Stomach (tissue), 9 donors: ENCODE data around the gene IL1B. TPM values are rescaled to one million over a fixed set of nuclear protein-coding genes. Genes with fewer than 3 reads are reported as not detected.

ENCODE experiments used
- DNase-seq, 2 donors: peaks; one replicate each; pipeline versions ENCODE4 v3.0.0 to v3.0.0-alpha.2; 2013 to 2019
- H3K27ac ChIP-seq, 5 donors: fragments of 200-600 bp in 4 of 5; sonication (generic) in 4 of 5; one replicate each; pipeline ENCODE4 v1.5.1; 2013 to 2019; ENCODE audit warnings: mild to moderate bottlenecking in 1 of 5, moderate library complexity in 1 of 5
- H3K27me3 ChIP-seq, 3 donors: fragments of 200-600 bp; sonication (generic); one replicate each; pipeline ENCODE4 v1.5.1; 2017 to 2019; ENCODE audit warnings: mixed run types in 1 of 3
- H3K36me3 ChIP-seq, 4 donors: fragments of 200-600 bp; sonication (generic); 1 replicate in 3 of 4; 2 replicates in 1 of 4; pipeline ENCODE4 v1.5.1; 2016 to 2019
- H3K4me1 ChIP-seq, 4 donors: fragments of 200-600 bp; sonication (generic); one replicate each; pipeline ENCODE4 v1.5.1; 2016 to 2019
- H3K4me3 ChIP-seq, 4 donors: fragments of 200-600 bp; sonication (generic) in 3 of 4; one replicate each; pipeline ENCODE4 v1.5.1; 2016 to 2019; ENCODE audit warnings: mild to moderate bottlenecking in 1 of 4
- H3K9me3 ChIP-seq, 4 donors: fragments of 200-600 bp; sonication (generic); one replicate each; pipeline ENCODE4 v1.5.1; 2016 to 2019
- EP300 ChIP-seq: sonication (generic); formaldehyde crosslinking; IDR thresholded peaks from one replicate; pipeline ENCODE4 v1.6.1; 2017; ENCODE audit warnings: antibody characterized with exemption
- POLR2A ChIP-seq, 4 donors: fragments of 450-650 bp; IDR thresholded peaks; one replicate each; pipeline ENCODE4 v1.6.1; 2016; ENCODE audit warnings: antibody characterized with exemption in 4 of 4, control low read depth in 2 of 4, mild to moderate bottlenecking in 1 of 4, moderate library complexity in 1 of 4
- POLR2AphosphoS5 ChIP-seq, 3 donors: sonication (generic); formaldehyde crosslinking; IDR thresholded peaks; one replicate each; pipeline ENCODE4 v1.6.1; 2016; ENCODE audit warnings: antibody characterized with exemption in 3 of 3
- WGBS, 5 donors: extraction: QIAGEN DNeasy Blood & Tissue Kit in 3 of 5; methylation state at CpG; one replicate each; pipeline versions ENCODE4 v1.1.5 to v1.1.7; 2013 to 2018; 5-methylcytosine and 5-hydroxymethylcytosine counted together
- intact Hi-C: fragments of 100-400 bp; cut with DNase I; formaldehyde crosslinking; loops from one replicate; pipeline ENCODE4 v1.15.1; 2023; ENCODE audit warnings: low total_unique reads
- polyA plus RNA-seq, 3 donors: library from polyadenylated mRNA; stranded (reverse); fragments of 200-250 nt; gene quantifications; one replicate each; pipeline ENCODE4 v1.2.3, GENCODE V29; 2013
- total RNA-seq, 5 donors: library from RNA; depleted of rRNA; stranded (reverse); fragments of >200 nt; gene quantifications; one replicate each; pipeline versions ENCODE4 v1.1.0 to v1.2.3, GENCODE V29; 2014 to 2016
- TF ChIP-seq, protein P1 (sequence below), 7 experiments: fragments of 450-650 bp in 4 of 7; fragments of 200-600 bp in 3 of 7; sonication (generic) in 3 of 7; IDR thresholded peaks; one replicate each; pipeline ENCODE4 v1.5.1; 2016 to 2019; ENCODE audit warnings: antibody characterized with exemption in 7 of 7, control low read depth in 2 of 7, mild to moderate bottlenecking in 1 of 7
- donor health status: healthy with polysubstance abuse.
- donor health status: Bipolar disorder and iron deficiency.
- donor health status: healthy.

IL1B gene
- total and polyA plus RNA-seq, 8 donors = 1.2 to 64.9 (median 14.4) TPM

DNA sequence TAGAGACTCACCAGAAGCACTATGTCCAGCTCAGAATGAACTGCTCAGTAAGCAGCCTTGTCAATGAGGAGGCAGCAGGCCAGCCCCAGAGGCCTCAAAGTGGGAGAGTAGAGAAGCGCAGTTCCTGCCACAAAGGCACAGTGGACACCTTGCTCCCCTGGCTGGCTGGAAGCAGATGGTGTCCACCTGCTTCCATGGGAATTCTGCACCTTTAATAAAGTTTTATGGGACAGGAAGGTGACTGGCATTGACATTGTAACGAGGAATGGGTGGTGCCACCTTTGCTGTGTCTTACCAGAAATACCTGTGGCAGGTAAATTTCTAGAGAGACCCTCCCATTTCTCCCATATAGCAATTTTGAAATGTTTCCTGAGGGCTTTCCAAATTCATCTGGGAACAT, 6.7 kb upstream of the IL1B start:
- Histone ChIP-seq H3K9me3 (no peaks in the 10 kb centered on the region), H3K4me1 (peaks cover 0 to 14% (median 0%) of the 10 kb centered on the region in 4 donors), H3K27ac (no peak overlapping the region), H3K4me3 (no peak overlapping the region), H3K36me3 (no peaks in the 10 kb centered on the region), H3K27me3 (peaks cover 0 to 5% (median 0%) of the 10 kb centered on the region in 3 donors)
- intact Hi-C loops = no loop called here
- 86 to 96% (median 90%) methylated on average over 2 of the region's 2 CpGs for WGBS, 5 donors
- no peak for DNase-seq
- no peak for TF ChIP-seq POLR2AphosphoS5 (IDR thresholded peaks at IDR 0.05)

DNA sequence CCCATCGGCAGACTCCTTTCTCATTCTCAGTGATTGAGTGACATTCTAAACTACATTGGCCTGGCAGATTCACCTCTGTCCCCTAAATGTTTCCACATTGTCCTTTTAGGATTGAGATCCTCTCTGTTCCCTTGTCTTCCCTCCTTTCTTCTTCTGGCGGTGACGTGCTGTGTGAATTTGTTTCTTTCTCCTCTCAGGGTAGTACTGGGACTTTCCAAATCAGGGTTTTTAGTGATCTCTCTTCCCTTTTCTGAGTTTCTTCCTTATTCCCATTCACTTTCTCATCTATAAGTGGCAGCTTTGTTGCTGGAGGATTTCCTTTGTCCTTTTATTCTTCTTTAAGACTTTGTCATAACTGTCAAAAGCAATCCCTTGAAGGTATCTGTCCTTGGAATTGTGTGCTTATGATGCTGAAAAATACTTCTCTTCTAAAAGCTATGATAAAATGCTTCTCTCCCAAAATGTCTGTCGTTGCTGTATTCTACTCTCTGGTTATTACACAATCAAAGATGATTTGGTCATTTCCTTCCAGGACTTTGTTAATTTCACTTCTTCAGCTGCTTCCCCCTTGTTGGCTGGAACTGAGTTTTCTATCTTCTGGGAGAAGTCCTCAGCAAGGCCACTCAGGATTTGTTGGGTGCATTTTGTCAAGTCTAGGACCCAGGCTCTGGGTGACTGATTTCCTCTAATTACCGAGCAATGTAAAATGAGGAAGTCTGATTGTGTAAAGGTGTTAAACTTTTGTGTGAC, 4.9 kb upstream of the IL1B start:
- 77 to 88% (median 84%) methylated on average over 5 of the region's 5 CpGs for WGBS, 5 donors
- Histone ChIP-seq H3K9me3 (no peaks in the 10 kb centered on the region), H3K4me3 (no peak overlapping the region), H3K4me1 (peaks cover 0 to 14% (median 0%) of the 10 kb centered on the region in 4 donors), H3K27ac (peak overlapping the region in 2 of 5 donors; percentile 37 to 66), H3K36me3 (no peaks in the 10 kb centered on the region), H3K27me3 (peaks cover 0 to 5% (median 0%) of the 10 kb centered on the region in 3 donors)
- TF ChIP-seq, protein P1, sequence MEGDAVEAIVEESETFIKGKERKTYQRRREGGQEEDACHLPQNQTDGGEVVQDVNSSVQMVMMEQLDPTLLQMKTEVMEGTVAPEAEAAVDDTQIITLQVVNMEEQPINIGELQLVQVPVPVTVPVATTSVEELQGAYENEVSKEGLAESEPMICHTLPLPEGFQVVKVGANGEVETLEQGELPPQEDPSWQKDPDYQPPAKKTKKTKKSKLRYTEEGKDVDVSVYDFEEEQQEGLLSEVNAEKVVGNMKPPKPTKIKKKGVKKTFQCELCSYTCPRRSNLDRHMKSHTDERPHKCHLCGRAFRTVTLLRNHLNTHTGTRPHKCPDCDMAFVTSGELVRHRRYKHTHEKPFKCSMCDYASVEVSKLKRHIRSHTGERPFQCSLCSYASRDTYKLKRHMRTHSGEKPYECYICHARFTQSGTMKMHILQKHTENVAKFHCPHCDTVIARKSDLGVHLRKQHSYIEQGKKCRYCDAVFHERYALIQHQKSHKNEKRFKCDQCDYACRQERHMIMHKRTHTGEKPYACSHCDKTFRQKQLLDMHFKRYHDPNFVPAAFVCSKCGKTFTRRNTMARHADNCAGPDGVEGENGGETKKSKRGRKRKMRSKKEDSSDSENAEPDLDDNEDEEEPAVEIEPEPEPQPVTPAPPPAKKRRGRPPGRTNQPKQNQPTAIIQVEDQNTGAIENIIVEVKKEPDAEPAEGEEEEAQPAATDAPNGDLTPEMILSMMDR (IDR thresholded peaks at IDR 0.05) = no peak
- TF ChIP-seq POLR2AphosphoS5 (IDR thresholded peaks at IDR 0.05) = no peak
- no peak for TF ChIP-seq POLR2A (IDR thresholded peaks at IDR 0.05)
- TF ChIP-seq EP300 = no peak
- intact Hi-C loops = no loop called here
- DNase-seq = no peak

DNA sequence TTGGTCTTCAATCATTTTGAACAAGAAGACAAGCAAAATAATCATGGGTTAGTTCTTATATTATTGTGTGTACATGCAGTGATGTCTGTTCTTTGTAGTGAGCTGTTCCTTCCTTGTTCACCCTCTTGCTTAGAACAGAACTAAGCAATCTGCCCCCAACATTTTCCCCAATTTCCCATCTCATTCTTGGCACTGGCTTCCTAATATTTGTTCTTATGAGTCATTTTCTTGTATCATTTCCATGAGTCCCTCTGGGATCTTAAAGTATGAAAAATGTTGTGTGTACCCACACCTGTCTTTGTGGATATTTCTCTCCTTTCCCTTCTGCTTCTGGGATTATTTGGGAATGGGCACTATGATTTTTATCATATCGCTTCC, 3.5 kb upstream of the IL1B start:
- Histone ChIP-seq H3K27ac (peak overlapping the region in 1 of 5 donors; percentile 34), H3K27me3 (peaks cover 0 to 5% (median 0%) of the 10 kb centered on the region in 3 donors), H3K9me3 (no peaks in the 10 kb centered on the region), H3K4me1 (peaks cover 0 to 14% (median 0%) of the 10 kb centered on the region in 4 donors), H3K4me3 (no peak overlapping the region), H3K36me3 (no peaks in the 10 kb centered on the region)
- 85 to 97% (median 92%) methylated on average over 1 of the region's 1 CpG for WGBS, 5 donors
- intact Hi-C loops = no loop called here
- TF ChIP-seq POLR2AphosphoS5 (IDR thresholded peaks at IDR 0.05) = no peak
- TF ChIP-seq POLR2A (IDR thresholded peaks at IDR 0.05) = no peak
- TF ChIP-seq EP300 = no peak
- TF ChIP-seq, protein P1 (IDR thresholded peaks at IDR 0.05) = no peak
- DNase-seq = no peak

DNA sequence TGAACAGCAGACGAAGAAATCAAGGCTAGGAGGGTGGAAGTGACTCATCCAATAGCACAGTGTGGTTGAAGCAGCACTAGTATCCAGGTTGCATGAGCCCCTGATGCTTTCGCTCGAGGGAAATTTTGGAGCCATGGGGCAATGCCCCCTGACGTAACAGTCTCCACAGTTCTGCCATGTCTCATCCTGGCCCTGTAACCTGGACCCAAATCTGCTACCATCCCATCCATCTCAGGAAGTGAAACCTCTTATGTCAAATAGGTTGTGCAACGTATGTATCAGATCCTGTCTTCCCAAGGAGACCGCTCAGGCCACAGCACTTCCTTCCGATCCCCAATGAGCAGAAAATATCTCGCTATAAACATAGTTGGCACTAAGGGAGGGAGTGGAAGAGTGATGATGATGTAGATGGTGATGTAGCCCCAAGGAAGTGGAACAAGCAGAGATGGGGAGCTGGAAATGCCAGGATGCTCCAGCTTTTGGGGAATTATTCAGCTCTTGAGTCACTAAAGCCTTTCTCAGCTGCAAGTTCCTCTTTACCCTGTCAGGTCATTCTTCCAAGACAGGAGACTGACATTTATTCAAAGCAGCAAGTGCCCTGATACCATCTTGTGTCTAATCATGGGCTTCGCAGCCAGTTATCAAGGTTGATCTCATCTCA, 3.0 kb upstream of the IL1B start:
- DNase-seq = no peak
- no peaks in the 10 kb centered on the region for H3K36me3 ChIP-seq
- H3K27me3 ChIP-seq = peaks cover 0 to 5% (median 0%) of the 10 kb centered on the region in 3 donors
- no peak for TF ChIP-seq POLR2AphosphoS5 (IDR thresholded peaks at IDR 0.05)
- TF ChIP-seq, protein P1 (IDR thresholded peaks at IDR 0.05) = no peak
- TF ChIP-seq EP300 = no peak
- TF ChIP-seq POLR2A (IDR thresholded peaks at IDR 0.05) = no peak
- intact Hi-C loops = no loop called here
- peak overlapping the region in 1 of 5 donors; percentile 34 for H3K27ac ChIP-seq
- no peaks in the 10 kb centered on the region for H3K9me3 ChIP-seq
- H3K4me3 ChIP-seq = no peak overlapping the region
- H3K4me1 ChIP-seq = peaks cover 0 to 18% (median under 1%) of the 10 kb centered on the region in 4 donors
- 76 to 91% (median 89%) methylated on average over 9 of the region's 9 CpGs for WGBS, 5 donors
